HCT116 (cell line): ENCODE results near the gene TPGS1. TPM values are rescaled to one million over a fixed set of nuclear protein-coding genes. Genes with fewer than 3 reads are reported as not detected.

Source experiments
- ATAC-seq: fragments of 200-7000 bp; cut with Tn5 transposase; 2 replicates; pipeline ENCODE4 v1.9.1; 2020; ENCODE audit warnings: mild to moderate bottlenecking, moderate library complexity
- BruUV-seq: library from RNA; stranded (reverse); fragments of 400-500 nt; replicated peaks from 2 replicates; lab custom pipeline; 2021; lab: Mats Ljungman, UMichigan
- CTCF ChIA-PET: fragments of 300-600 bp; sonication (Branson Sonifier 250); formaldehyde crosslinking; loops from one replicate; lab custom pipeline; 2021; ENCODE audit warnings: antibody characterized with exemption; lab: Charles Lee
- POLR2A ChIA-PET: fragments of 300-600, 350-600 bp; sonication (Branson Sonifier 250); formaldehyde crosslinking; loops from one replicate; lab custom pipeline; 2021; ENCODE audit warnings: antibody characterized with exemption; lab: Charles Lee
- RAD21 ChIA-PET, 2 experiments: fragments of 300-600 bp; sonication (Branson Sonifier 250); formaldehyde crosslinking; loops; one replicate each; lab custom pipeline; 2023; ENCODE audit warnings: low total read pairs in 2 of 2; ENCODE audit not compliant: uncharacterized antibody in 2 of 2, unreplicated experiment in 2 of 2, low non-redundant PET in 1 of 2; lab: Charles Lee
- DNase-seq: peaks from one replicate; pipeline ENCODE4 v3.0.0-alpha.2; 2010; ENCODE audit warnings: low read depth, low spot score
- H2AFZ ChIP-seq: fragments of 200-600 bp; shearing (Covaris generic), sonication (generic); 2 replicates; pipeline ENCODE4 v1.6.1; 2017; ENCODE audit warnings: low read depth, mixed run types, mixed read lengths, antibody characterized with exemption, low read length; ENCODE audit not compliant: poor library complexity, severe bottlenecking
- H3K27ac ChIP-seq: 2 replicates; pipeline ENCODE4 v1.5.1; 2012; ENCODE audit warnings: low read depth, low read length
- H3K27me3 ChIP-seq: fragments of 200-600 bp; sonication (generic); 2 replicates; pipeline ENCODE4 v1.6.1; 2016; ENCODE audit warnings: mixed run types, low read length, mixed read lengths; ENCODE audit not compliant: insufficient read depth
- H3K36me3 ChIP-seq, 2 experiments: fragments of 200-500 bp in 1 of 2; fragments of 200-600 bp in 1 of 2; sonication (Bioruptor generic) in 1 of 2; sonication (generic) in 1 of 2; 2 replicates each; pipeline versions ENCODE4 v1.5.1 to v1.6.1; 2014 to 2016; ENCODE audit warnings: low read length in 2 of 2, inconsistent platforms in 1 of 2, mixed read lengths in 1 of 2, mixed run types in 1 of 2; ENCODE audit not compliant: insufficient read depth in 2 of 2, control insufficient read depth in 1 of 2
- H3K4me1 ChIP-seq, 2 experiments: fragments of 200-600 bp in 1 of 2; sonication (generic) in 1 of 2; 2 replicates each; pipeline versions ENCODE4 v1.5.1 to v1.6.1; 2012 to 2017; ENCODE audit warnings: low read length in 2 of 2, inconsistent platforms in 1 of 2, mild to moderate bottlenecking in 1 of 2, mixed read lengths in 1 of 2, mixed run types in 1 of 2, moderate library complexity in 1 of 2; ENCODE audit not compliant: insufficient read depth in 2 of 2, control insufficient read depth in 1 of 2
- H3K4me2 ChIP-seq: fragments of 200-600 bp; sonication (generic); 2 replicates; pipeline ENCODE4 v1.6.1; 2017; ENCODE audit warnings: mixed run types, low read length, mixed read lengths
- H3K4me3 ChIP-seq, 2 experiments: fragments of 200-600 bp in 1 of 2; sonication (generic) in 1 of 2; replicated peaks in 1 of 2; 2 replicates each; pipeline ENCODE4 v1.5.1; 2011 to 2016; ENCODE audit warnings: low read length in 2 of 2, control low read depth in 1 of 2, low read depth in 1 of 2, mild to moderate bottlenecking in 1 of 2, mixed read lengths in 1 of 2, mixed run types in 1 of 2
- H3K79me2 ChIP-seq: fragments of 200-600 bp; sonication (generic); 2 replicates; pipeline ENCODE4 v1.6.1; 2017; ENCODE audit warnings: mild to moderate bottlenecking, mixed run types, low read length, moderate library complexity, mixed read lengths; ENCODE audit not compliant: insufficient read depth
- H3K9ac ChIP-seq: fragments of 200-600 bp; sonication (generic); 2 replicates; pipeline ENCODE4 v1.6.1; 2016; ENCODE audit warnings: low read length, mixed read lengths
- H3K9me2 ChIP-seq: fragments of 200-600 bp; sonication (generic), shearing (Covaris generic); 2 replicates; pipeline ENCODE4 v1.6.1; 2017; ENCODE audit warnings: mixed run types, mild to moderate bottlenecking, moderate library complexity; ENCODE audit not compliant: insufficient read depth
- H3K9me3 ChIP-seq, 2 experiments: fragments of 200-500 bp in 1 of 2; fragments of 200-600 bp in 1 of 2; sonication (Bioruptor generic) in 1 of 2; sonication (generic) in 1 of 2; 2 replicates each; pipeline ENCODE4 v1.6.1; 2014 to 2017; ENCODE audit warnings: low read length in 2 of 2, mixed read lengths in 2 of 2, inconsistent platforms in 1 of 2, low read depth in 1 of 2, mild to moderate bottlenecking in 1 of 2, mixed run types in 1 of 2, moderate library complexity in 1 of 2; ENCODE audit not compliant: control insufficient read depth in 1 of 2, insufficient read depth in 1 of 2
- H4K20me1 ChIP-seq: fragments of 200-600 bp; sonication (generic), shearing (Covaris generic); 2 replicates; pipeline ENCODE4 v1.6.1; 2017; ENCODE audit warnings: mixed run types, mild to moderate bottlenecking, moderate library complexity; ENCODE audit not compliant: insufficient read depth
- CEBPB ChIP-seq: IDR thresholded peaks from 2 replicates; pipeline ENCODE4 v1.6.1; 2012; ENCODE audit warnings: low read depth
- EGR1 ChIP-seq: IDR thresholded peaks from 2 replicates; pipeline ENCODE4 v1.6.1; 2012; ENCODE audit warnings: low read depth
- POLR2A ChIP-seq: IDR thresholded peaks from 2 replicates; pipeline ENCODE4 v1.7.0; 2011; ENCODE audit warnings: borderline replicate concordance; ENCODE audit not compliant: insufficient read depth, insufficient read length; ENCODE audit errors: extremely low read depth
- POLR2AphosphoS5 ChIP-seq: IDR thresholded peaks from 2 replicates; pipeline ENCODE4 v1.6.1; 2011; ENCODE audit warnings: mild to moderate bottlenecking, low read depth, low read length, moderate library complexity
- RAD21 ChIP-seq: IDR thresholded peaks from 2 replicates; pipeline ENCODE4 v1.6.1; 2012; ENCODE audit warnings: low read depth, mild to moderate bottlenecking
- SP1 ChIP-seq: IDR thresholded peaks from 2 replicates; pipeline ENCODE4 v1.6.1; 2012; ENCODE audit warnings: low read depth
- SRF ChIP-seq: IDR thresholded peaks from 2 replicates; pipeline ENCODE4 v1.6.1; 2012; ENCODE audit warnings: low read depth
- YY1 ChIP-seq: IDR thresholded peaks from 2 replicates; pipeline ENCODE4 v1.6.1; 2011; ENCODE audit warnings: low read length, low read depth, moderate library complexity, mild to moderate bottlenecking; ENCODE audit not compliant: insufficient replicate concordance; ENCODE audit errors: extremely low read depth
- ZFX ChIP-seq: fragments of 450-650 bp; IDR thresholded peaks from 2 replicates; pipeline ENCODE4 v1.6.1; 2017
- intact Hi-C: fragments of 100-400 bp; cut with micrococcal nuclease; formaldehyde crosslinking; loops from 2 replicates; pipeline ENCODE4 v1.10.0; 2022
- total RNA-seq: library from RNA; stranded (reverse); gene quantifications from one replicate; pipeline ENCODE4 v1.2.1, GENCODE V29; 2021; ENCODE audit not compliant: unreplicated experiment
- TF ChIP-seq, protein P1 (sequence below), 3 experiments: fragments of 200-600 bp in 1 of 3; sonication (generic) in 1 of 3; IDR thresholded peaks in 2 of 3; conservative IDR thresholded peaks in 1 of 3; 2 replicates each; pipeline ENCODE4 v1.5.1; 2012 to 2017; ENCODE audit warnings: low read depth in 2 of 3, low read length in 2 of 3, antibody characterized with exemption in 1 of 3, borderline replicate concordance in 1 of 3, control low read depth in 1 of 3, mild to moderate bottlenecking in 1 of 3, mixed read lengths in 1 of 3, mixed run types in 1 of 3, moderate library complexity in 1 of 3; ENCODE audit not compliant: insufficient read depth in 1 of 3

The TPGS1 gene
- total RNA-seq, 1 experiment from 2014 or later, result 19.1 TPM

DNA sequence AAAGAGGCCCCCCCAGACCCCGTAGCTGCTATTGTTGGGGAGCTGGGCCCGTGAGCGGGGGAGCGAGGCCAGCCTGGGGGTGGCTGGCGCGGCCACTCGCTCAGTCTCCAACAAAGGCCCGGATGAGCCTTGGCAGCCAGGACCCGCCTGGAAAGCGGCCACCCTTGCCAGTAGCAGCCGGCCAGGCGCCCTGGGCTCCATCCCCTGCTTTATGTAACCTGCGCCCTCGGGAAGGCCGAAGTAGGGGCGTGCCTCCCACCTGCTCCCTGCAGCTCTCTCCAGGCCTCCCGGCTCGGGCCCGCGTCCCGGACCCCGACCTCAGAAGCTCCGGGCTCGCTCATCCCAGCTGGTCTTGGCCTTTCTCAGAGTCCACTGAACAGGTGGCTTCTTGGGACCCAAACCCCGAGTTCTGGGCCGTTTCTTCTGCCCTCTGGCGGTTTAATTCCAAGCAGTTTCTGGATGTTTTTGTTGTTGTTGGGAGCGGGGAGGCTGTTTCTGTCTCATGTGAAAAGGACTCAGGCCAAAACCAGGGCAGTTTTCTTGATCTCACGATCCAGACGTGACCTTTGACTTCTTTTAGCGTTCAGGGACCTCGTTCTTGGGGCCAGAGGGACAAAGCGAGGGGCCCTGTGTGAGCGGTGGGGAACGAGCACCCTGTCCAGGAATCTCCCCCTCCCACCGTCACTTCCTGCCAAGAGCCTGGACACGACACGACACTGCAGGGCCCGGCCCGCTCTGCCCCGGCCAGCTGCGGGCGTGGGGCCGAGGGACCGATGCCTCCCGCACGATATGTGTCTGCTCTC, 25.5 kb downstream of the TPGS1 start:
- intact Hi-C loops, result no loop called here
- ChIA-PET CTCF (interaction anchor here (0.6 to 3.2 kb wide), 4 partner anchors 22 to 765 kb away, joined by 3 to 23 read pairs (median 3); partner anchors contain the start of gene BSG), RAD21 (interaction anchor here in 1 of 2 experiments (1.0 kb wide), 1 partner anchor 22 kb away, joined by 3 read pairs; no protein-coding TSS in a partner anchor), POLR2A (interaction anchor here (0.7 to 1.7 kb wide), 7 partner anchors 10 to 39 kb away, joined by 3 to 10 read pairs (median 5); partner anchors contain the start of gene BSG)
- peak; percentile 51 for DNase-seq
- no peak overlapping the region for H2AFZ ChIP-seq
- 0 out of 2 replicates have a peak, but pooled peaks have one; percentile 31 for TF ChIP-seq ZFX
- TF ChIP-seq SP1, result no peak
- no peak for TF ChIP-seq SRF
- TF ChIP-seq CEBPB, result no peak
- TF ChIP-seq EGR1, result no peak
- no peak for TF ChIP-seq YY1
- peak; percentile 22; the same call in 1 of the 2 replicates for TF ChIP-seq POLR2AphosphoS5
- TF ChIP-seq RAD21, result no peak
- no peak for TF ChIP-seq POLR2A
- TF ChIP-seq, protein P1, sequence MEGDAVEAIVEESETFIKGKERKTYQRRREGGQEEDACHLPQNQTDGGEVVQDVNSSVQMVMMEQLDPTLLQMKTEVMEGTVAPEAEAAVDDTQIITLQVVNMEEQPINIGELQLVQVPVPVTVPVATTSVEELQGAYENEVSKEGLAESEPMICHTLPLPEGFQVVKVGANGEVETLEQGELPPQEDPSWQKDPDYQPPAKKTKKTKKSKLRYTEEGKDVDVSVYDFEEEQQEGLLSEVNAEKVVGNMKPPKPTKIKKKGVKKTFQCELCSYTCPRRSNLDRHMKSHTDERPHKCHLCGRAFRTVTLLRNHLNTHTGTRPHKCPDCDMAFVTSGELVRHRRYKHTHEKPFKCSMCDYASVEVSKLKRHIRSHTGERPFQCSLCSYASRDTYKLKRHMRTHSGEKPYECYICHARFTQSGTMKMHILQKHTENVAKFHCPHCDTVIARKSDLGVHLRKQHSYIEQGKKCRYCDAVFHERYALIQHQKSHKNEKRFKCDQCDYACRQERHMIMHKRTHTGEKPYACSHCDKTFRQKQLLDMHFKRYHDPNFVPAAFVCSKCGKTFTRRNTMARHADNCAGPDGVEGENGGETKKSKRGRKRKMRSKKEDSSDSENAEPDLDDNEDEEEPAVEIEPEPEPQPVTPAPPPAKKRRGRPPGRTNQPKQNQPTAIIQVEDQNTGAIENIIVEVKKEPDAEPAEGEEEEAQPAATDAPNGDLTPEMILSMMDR (IDR thresholded peaks at IDR 0.05 in 2 of 3, conservative IDR thresholded peaks at IDR 0.05 in 1 of 3; ENCODE audit: borderline replicate concordance in 1 of 3, insufficient read depth in 1 of 3, low read depth in 2 of 3, low read length in 2 of 3), result peak in 2 of 3 experiments; percentile 52 to 59; a peak in 5 of 6 replicates
- peak overlapping the region; percentile 91 for H3K9ac ChIP-seq
- H3K79me2 ChIP-seq, result peaks cover 50% of the 10 kb centered on the region
- BruUV-seq, result TSS peak; percentile 54
- H3K9me3 ChIP-seq, result no peaks in the 10 kb centered on the region; a peak in 1 of 4 replicates
- no peaks in the 10 kb centered on the region for H3K9me2 ChIP-seq
- peak overlapping the region; percentile 81 for H3K4me2 ChIP-seq
- peak; percentile 9 for ATAC-seq
- H4K20me1 ChIP-seq, result peaks cover 9% of the 10 kb centered on the region; the same call in 1 of the 2 replicates
- H3K36me3 ChIP-seq, result peaks cover 16 to 17% of the 10 kb centered on the region in 2 experiments; a peak in 3 of 4 replicates
- peaks cover 23 to 45% of the 10 kb centered on the region in 2 experiments for H3K4me1 ChIP-seq
- no peaks in the 10 kb centered on the region for H3K27me3 ChIP-seq
- H3K27ac ChIP-seq, result peak overlapping the region; percentile 96
- peak overlapping the region; percentile 77 to 86 for H3K4me3 ChIP-seq
